ENCODE measurements around the gene TLE1. TPM values are rescaled to one million over a fixed set of nuclear protein-coding genes. Genes with fewer than 3 reads are reported as not detected.

The TLE1 gene
- total and polyA plus RNA-seq, 2 experiments from 2014 or later, result 100 to 117 TPM

DNA sequence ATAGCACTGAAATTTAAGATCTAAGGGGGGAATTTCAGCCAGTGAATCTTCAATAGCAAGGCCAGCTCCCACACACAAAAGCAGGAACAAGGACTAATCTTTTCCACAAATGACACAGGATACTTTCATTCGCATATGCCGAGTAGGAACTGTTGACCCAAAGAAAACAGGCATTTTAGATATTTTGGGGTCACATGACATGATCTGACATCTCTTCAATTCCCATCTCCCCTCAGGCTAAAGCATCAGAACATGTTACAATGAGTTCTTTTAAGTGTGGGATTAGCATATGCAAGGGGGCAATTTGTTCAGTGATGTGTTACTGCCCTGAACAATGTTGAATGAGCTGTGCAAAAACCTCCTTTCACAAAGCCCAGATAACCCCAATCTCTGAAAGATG is 68.2 kb downstream of the TLE1 start:
- H3K9me2 ChIP-seq (replicated peaks; ENCODE audit: insufficient read depth), result no peaks in the 10 kb centered on the region
- no peak for TF ChIP-seq EZH2 (IDR thresholded peaks at IDR 0.05; ENCODE audit: borderline replicate concordance)
- TF ChIP-seq EZH2phosphoT487 (IDR thresholded peaks at IDR 0.05; ENCODE audit: low read depth, severe bottlenecking, unreplicated experiment), result no peak
- TF ChIP-seq, protein P1, sequence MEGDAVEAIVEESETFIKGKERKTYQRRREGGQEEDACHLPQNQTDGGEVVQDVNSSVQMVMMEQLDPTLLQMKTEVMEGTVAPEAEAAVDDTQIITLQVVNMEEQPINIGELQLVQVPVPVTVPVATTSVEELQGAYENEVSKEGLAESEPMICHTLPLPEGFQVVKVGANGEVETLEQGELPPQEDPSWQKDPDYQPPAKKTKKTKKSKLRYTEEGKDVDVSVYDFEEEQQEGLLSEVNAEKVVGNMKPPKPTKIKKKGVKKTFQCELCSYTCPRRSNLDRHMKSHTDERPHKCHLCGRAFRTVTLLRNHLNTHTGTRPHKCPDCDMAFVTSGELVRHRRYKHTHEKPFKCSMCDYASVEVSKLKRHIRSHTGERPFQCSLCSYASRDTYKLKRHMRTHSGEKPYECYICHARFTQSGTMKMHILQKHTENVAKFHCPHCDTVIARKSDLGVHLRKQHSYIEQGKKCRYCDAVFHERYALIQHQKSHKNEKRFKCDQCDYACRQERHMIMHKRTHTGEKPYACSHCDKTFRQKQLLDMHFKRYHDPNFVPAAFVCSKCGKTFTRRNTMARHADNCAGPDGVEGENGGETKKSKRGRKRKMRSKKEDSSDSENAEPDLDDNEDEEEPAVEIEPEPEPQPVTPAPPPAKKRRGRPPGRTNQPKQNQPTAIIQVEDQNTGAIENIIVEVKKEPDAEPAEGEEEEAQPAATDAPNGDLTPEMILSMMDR (IDR thresholded peaks at IDR 0.05; ENCODE audit: poor library complexity), result no peak
- peaks cover 24% of the 10 kb centered on the region for H3K79me2 ChIP-seq
- no peak overlapping the region for H3K4me2 ChIP-seq
- H3K9me3 ChIP-seq (ENCODE audit: low read depth), result no peaks in the 10 kb centered on the region
- H3K27me3 ChIP-seq, result no peaks in the 10 kb centered on the region
- H3K4me1 ChIP-seq (ENCODE audit: insufficient read depth), result no peaks in the 10 kb centered on the region
- H3K36me3 ChIP-seq (replicated peaks; ENCODE audit: insufficient read depth, low read depth), result no peaks in the 10 kb centered on the region
- no peak overlapping the region for H3K4me3 ChIP-seq
- no peak overlapping the region for H2AFZ ChIP-seq
- no peak overlapping the region for H3K27ac ChIP-seq
- peaks cover 5% of the 10 kb centered on the region for H4K20me1 ChIP-seq (ENCODE audit: insufficient read depth, poor library complexity, severe bottlenecking)
- DNase-seq (ENCODE audit: low spot score), result no peak
- 79% methylated on average over 2 of the region's 2 CpGs for WGBS (ENCODE audit: low lambda C conversion rate, missing lambda C conversion rate)

DNA sequence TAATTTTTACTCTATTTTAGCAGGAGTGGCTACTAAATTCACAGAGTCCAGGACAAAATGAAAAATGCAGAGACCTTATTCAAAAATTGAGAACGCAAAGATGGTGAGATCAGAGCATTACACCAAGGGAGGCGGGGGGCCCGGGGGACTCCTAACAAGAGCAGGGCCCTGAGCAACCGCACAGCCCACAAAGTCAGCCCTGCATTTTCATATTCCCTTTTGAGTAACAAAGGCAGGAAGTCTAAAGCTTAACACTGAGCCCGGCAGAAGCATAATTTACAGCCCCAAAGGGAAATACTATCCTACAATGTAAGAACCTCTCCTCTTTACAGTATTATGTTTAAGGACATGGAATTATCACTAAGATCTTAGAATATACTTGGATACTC is 69.4 kb downstream of the TLE1 start:
- no peaks in the 10 kb centered on the region for H3K27me3 ChIP-seq
- H3K27ac ChIP-seq, result no peak overlapping the region
- peaks cover 20% of the 10 kb centered on the region for H3K79me2 ChIP-seq
- H4K20me1 ChIP-seq (ENCODE audit: insufficient read depth, poor library complexity, severe bottlenecking), result peaks cover 4% of the 10 kb centered on the region
- no peak overlapping the region for H3K4me3 ChIP-seq
- no peak overlapping the region for H2AFZ ChIP-seq
- H3K9me3 ChIP-seq (ENCODE audit: low read depth), result no peaks in the 10 kb centered on the region
- no peaks in the 10 kb centered on the region for H3K9me2 ChIP-seq (replicated peaks; ENCODE audit: insufficient read depth)
- H3K36me3 ChIP-seq (replicated peaks; ENCODE audit: insufficient read depth, low read depth), result no peaks in the 10 kb centered on the region
- DNase-seq (ENCODE audit: low spot score), result no peak
- H3K4me1 ChIP-seq (ENCODE audit: insufficient read depth), result no peaks in the 10 kb centered on the region
- H3K4me2 ChIP-seq, result no peak overlapping the region
- TF ChIP-seq EZH2 (IDR thresholded peaks at IDR 0.05; ENCODE audit: borderline replicate concordance) (no peak), EZH2phosphoT487 (IDR thresholded peaks at IDR 0.05; ENCODE audit: low read depth, severe bottlenecking, unreplicated experiment) (no peak)
- TF ChIP-seq, protein P1 (IDR thresholded peaks at IDR 0.05; ENCODE audit: poor library complexity), result no peak
- 94% methylated on average over 5 of the region's 5 CpGs for WGBS (ENCODE audit: low lambda C conversion rate, missing lambda C conversion rate)

DNA sequence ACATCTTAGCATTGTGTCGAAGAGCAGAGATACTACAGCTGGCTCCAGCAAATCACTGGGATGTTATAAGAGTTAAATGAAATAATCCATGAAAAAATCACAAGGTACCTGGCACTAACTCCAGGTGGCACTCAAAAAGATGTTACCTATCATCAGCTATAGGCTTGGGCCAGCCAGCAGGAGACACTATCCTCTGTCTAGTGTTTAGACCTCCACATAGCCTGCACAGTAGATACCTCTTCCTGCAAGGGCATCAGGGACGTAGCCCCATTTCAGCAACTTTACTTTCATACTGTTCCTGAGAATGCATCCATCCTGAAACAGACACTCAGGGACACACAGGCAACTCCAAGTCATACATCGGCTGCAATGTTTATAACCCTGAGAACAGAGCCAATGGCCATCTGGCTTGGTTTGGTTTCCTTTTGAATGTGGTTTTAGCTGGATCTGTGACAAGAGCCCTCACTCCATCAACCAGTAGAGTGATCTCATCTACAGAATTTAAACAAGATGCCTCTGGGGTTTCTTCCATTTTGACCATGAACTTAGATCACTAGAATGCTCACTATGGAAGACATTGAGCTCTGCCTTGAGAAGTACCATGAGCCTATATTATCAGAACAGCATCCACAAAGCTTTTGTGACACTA is 69.9 kb downstream of the TLE1 start:
- no peak overlapping the region for H2AFZ ChIP-seq

More for the DNA sequence above, 69.9 kb downstream of the TLE1 start:
- WGBS (ENCODE audit: low lambda C conversion rate, missing lambda C conversion rate), result 85% methylated on average over 3 of the region's 3 CpGs
- no peaks in the 10 kb centered on the region for H3K36me3 ChIP-seq (replicated peaks; ENCODE audit: insufficient read depth, low read depth)
- no peaks in the 10 kb centered on the region for H4K20me1 ChIP-seq (ENCODE audit: insufficient read depth, poor library complexity, severe bottlenecking)
- H3K27me3 ChIP-seq, result no peaks in the 10 kb centered on the region
- H3K4me1 ChIP-seq (ENCODE audit: insufficient read depth), result no peaks in the 10 kb centered on the region
- TF ChIP-seq, protein P1 (IDR thresholded peaks at IDR 0.05; ENCODE audit: poor library complexity), result no peak
- no peak for TF ChIP-seq EZH2 (IDR thresholded peaks at IDR 0.05; ENCODE audit: borderline replicate concordance)
- TF ChIP-seq EZH2phosphoT487 (IDR thresholded peaks at IDR 0.05; ENCODE audit: low read depth, severe bottlenecking, unreplicated experiment), result no peak
- H3K4me3 ChIP-seq, result no peak overlapping the region
- H3K27ac ChIP-seq, result no peak overlapping the region
- no peak for DNase-seq (ENCODE audit: low spot score)
- no peaks in the 10 kb centered on the region for H3K9me2 ChIP-seq (replicated peaks; ENCODE audit: insufficient read depth)
- H3K4me2 ChIP-seq, result no peak overlapping the region
- no peaks in the 10 kb centered on the region for H3K9me3 ChIP-seq (ENCODE audit: low read depth)
- H3K79me2 ChIP-seq, result peaks cover 15% of the 10 kb centered on the region

All from hepatocyte (in vitro differentiated cells).